ENCODE data around the gene WDPCP.

DNA sequence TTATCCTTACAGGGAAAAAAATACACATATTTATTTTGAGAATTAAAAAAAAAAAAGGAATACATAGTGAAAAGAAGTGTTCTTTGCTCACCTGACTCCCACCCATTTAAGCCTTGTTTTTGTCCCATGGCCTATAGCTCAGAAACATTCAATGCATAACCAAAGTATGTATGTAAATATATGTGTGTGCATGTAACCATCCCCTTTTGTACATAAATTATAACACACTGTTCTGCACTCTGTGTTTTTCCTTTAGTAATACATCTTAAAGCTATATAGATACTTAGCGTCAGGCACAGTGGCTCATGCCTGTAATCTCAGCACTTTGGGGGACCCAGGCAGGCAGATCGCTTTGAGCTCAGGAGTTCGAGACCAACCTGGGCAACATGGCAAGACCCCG is 22.2 kb upstream of the WDPCP start:
- TF ChIP-seq, protein P1, sequence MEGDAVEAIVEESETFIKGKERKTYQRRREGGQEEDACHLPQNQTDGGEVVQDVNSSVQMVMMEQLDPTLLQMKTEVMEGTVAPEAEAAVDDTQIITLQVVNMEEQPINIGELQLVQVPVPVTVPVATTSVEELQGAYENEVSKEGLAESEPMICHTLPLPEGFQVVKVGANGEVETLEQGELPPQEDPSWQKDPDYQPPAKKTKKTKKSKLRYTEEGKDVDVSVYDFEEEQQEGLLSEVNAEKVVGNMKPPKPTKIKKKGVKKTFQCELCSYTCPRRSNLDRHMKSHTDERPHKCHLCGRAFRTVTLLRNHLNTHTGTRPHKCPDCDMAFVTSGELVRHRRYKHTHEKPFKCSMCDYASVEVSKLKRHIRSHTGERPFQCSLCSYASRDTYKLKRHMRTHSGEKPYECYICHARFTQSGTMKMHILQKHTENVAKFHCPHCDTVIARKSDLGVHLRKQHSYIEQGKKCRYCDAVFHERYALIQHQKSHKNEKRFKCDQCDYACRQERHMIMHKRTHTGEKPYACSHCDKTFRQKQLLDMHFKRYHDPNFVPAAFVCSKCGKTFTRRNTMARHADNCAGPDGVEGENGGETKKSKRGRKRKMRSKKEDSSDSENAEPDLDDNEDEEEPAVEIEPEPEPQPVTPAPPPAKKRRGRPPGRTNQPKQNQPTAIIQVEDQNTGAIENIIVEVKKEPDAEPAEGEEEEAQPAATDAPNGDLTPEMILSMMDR (IDR thresholded peaks at IDR 0.05; ENCODE audit: low read depth, low read length, poor library complexity, severe bottlenecking) = no peak
- TF ChIP-seq EZH2phosphoT487 (IDR thresholded peaks at IDR 0.05; ENCODE audit: borderline replicate concordance, low read length) = no peak
